Measurements from ENCODE around the gene SHC1.
A peak's percentile ranks its signal among the peaks of the same experiment; 100 is the strongest.

The SHC1 gene

GRCh38 chr1:154958036-154958435 is 12.5 kb downstream of the SHC1 start:
- H3F3A ChIP-seq (ENCODE audit: control insufficient read depth, insufficient read depth), result peaks cover 8% of the 10 kb centered on the region
- H3K4me3 ChIP-seq (ENCODE audit: low read length), result no peak overlapping the region
- H3K27ac ChIP-seq (ENCODE audit: low read depth, low read length), result no peak overlapping the region
- TF ChIP-seq EZH2phosphoT487 (IDR thresholded peaks at IDR 0.05; ENCODE audit: borderline replicate concordance, low read length) (no peak), CTCF (IDR thresholded peaks at IDR 0.05; ENCODE audit: low read depth, low read length, poor library complexity, severe bottlenecking) (no peak)
- H4K20me1 ChIP-seq (ENCODE audit: control insufficient read depth, insufficient read depth, low read depth, low read length), result no peaks in the 10 kb centered on the region
- no peaks in the 10 kb centered on the region for H3K9me2 ChIP-seq (replicated peaks; ENCODE audit: control insufficient read depth, low read length)
- peaks cover 53% of the 10 kb centered on the region for H3K4me1 ChIP-seq (ENCODE audit: control insufficient read depth, low read length)
- peaks cover 39% of the 10 kb centered on the region for H3K36me3 ChIP-seq (ENCODE audit: control insufficient read depth, low read length)
- no peaks in the 10 kb centered on the region for H3K27me3 ChIP-seq (ENCODE audit: control insufficient read depth, low read length)
- H3K79me2 ChIP-seq (ENCODE audit: control insufficient read depth, low read length), result peaks cover 66% of the 10 kb centered on the region
- H3K9me3 ChIP-seq (ENCODE audit: control insufficient read depth, insufficient read depth, low read length), result no peaks in the 10 kb centered on the region
- no peak overlapping the region for H3K4me2 ChIP-seq (ENCODE audit: low read length)

- peaks cover 8% of the 10 kb centered on the region for H3F3A ChIP-seq (ENCODE audit: control insufficient read depth, insufficient read depth)
- no peak for TF ChIP-seq EZH2phosphoT487 (IDR thresholded peaks at IDR 0.05; ENCODE audit: borderline replicate concordance, low read length)
- no peak for TF ChIP-seq CTCF (IDR thresholded peaks at IDR 0.05; ENCODE audit: low read depth, low read length, poor library complexity, severe bottlenecking)
- no peak overlapping the region; the same call in 1 of the 2 replicates for H3K27ac ChIP-seq (ENCODE audit: low read depth, low read length)
Observed at GRCh38 chr1:154957091-154957657, 13.4 kb downstream of the SHC1 start.

GRCh38 chr1:154956544-154956941 is 14.0 kb downstream of the SHC1 start:
- peaks cover 63% of the 10 kb centered on the region for H3K4me1 ChIP-seq (ENCODE audit: control insufficient read depth, low read length)
- H3K9me2 ChIP-seq (replicated peaks; ENCODE audit: control insufficient read depth, low read length), result no peaks in the 10 kb centered on the region
- H3K36me3 ChIP-seq (ENCODE audit: control insufficient read depth, low read length), result peaks cover 29% of the 10 kb centered on the region
- H3K9me3 ChIP-seq (ENCODE audit: control insufficient read depth, insufficient read depth, low read length), result no peaks in the 10 kb centered on the region
- H3K27ac ChIP-seq (ENCODE audit: low read depth, low read length), result peak overlapping the region; percentile 93
- H3K4me2 ChIP-seq (ENCODE audit: low read length), result peak overlapping the region; percentile 81
- TF ChIP-seq EZH2phosphoT487 (IDR thresholded peaks at IDR 0.05; ENCODE audit: borderline replicate concordance, low read length) (no peak), CTCF (IDR thresholded peaks at IDR 0.05; ENCODE audit: low read depth, low read length, poor library complexity, severe bottlenecking) (no peak)
- no peaks in the 10 kb centered on the region for H3K27me3 ChIP-seq (ENCODE audit: control insufficient read depth, low read length)
- H3K4me3 ChIP-seq (ENCODE audit: low read length), result peak overlapping the region; percentile 90
- H3K79me2 ChIP-seq (ENCODE audit: control insufficient read depth, low read length), result peaks cover 57% of the 10 kb centered on the region
- H4K20me1 ChIP-seq (ENCODE audit: control insufficient read depth, insufficient read depth, low read depth, low read length), result no peaks in the 10 kb centered on the region
- peaks cover 8% of the 10 kb centered on the region for H3F3A ChIP-seq (ENCODE audit: control insufficient read depth, insufficient read depth)

More at GRCh38 chr1:154957091-154957657, 13.4 kb downstream of the SHC1 start:
- H4K20me1 ChIP-seq (ENCODE audit: control insufficient read depth, insufficient read depth, low read depth, low read length), result no peaks in the 10 kb centered on the region
- H3K36me3 ChIP-seq (ENCODE audit: control insufficient read depth, low read length), result peaks cover 30% of the 10 kb centered on the region
- no peak overlapping the region for H3K4me3 ChIP-seq (ENCODE audit: low read length)
- H3K4me2 ChIP-seq (ENCODE audit: low read length), result no peak overlapping the region
- H3K79me2 ChIP-seq (ENCODE audit: control insufficient read depth, low read length), result peaks cover 59% of the 10 kb centered on the region
- peaks cover 57% of the 10 kb centered on the region for H3K4me1 ChIP-seq (ENCODE audit: control insufficient read depth, low read length)
- no peaks in the 10 kb centered on the region for H3K9me3 ChIP-seq (ENCODE audit: control insufficient read depth, insufficient read depth, low read length)
- H3K9me2 ChIP-seq (replicated peaks; ENCODE audit: control insufficient read depth, low read length), result no peaks in the 10 kb centered on the region
- no peaks in the 10 kb centered on the region for H3K27me3 ChIP-seq (ENCODE audit: control insufficient read depth, low read length)

All from DOHH2 (cell line).